HG03135 (cell line): ENCODE data around the gene BMP6.

Experiments
- ATAC-seq: cut with Tn5 transposase; IDR thresholded peaks from one replicate; pipeline ENCODE4 v1.9.1; 2021; ENCODE audit warnings: mild to moderate bottlenecking, moderate library complexity; ENCODE audit not compliant: unreplicated experiment

BMP6 gene

GRCh38 chr6:7821426-7821825, 95.5 kb downstream of the BMP6 start:
- no peak for ATAC-seq

- no peak for ATAC-seq
Measured at GRCh38 chr6:7823552-7823951, 97.7 kb downstream of the BMP6 start.

- no peak for ATAC-seq
Measured at GRCh38 chr6:7825986-7826385, 100.1 kb downstream of the BMP6 start.

- ATAC-seq = no peak
Measured at GRCh38 chr6:7827142-7827541, 101.2 kb downstream of the BMP6 start.

GRCh38 chr6:7828124-7828523, 102.2 kb downstream of the BMP6 start:
- ATAC-seq = no peak

GRCh38 chr6:7832904-7833750, 107.2 kb downstream of the BMP6 start:
- ATAC-seq = no peak

GRCh38 chr6:7833751-7834070, 107.8 kb downstream of the BMP6 start:
- ATAC-seq = no peak

- no peak for ATAC-seq
Measured at GRCh38 chr6:7836371-7837026, 110.6 kb downstream of the BMP6 start.

GRCh38 chr6:7841781-7842468, 116.0 kb downstream of the BMP6 start:
- no peak for ATAC-seq

GRCh38 chr6:7846966-7847818, 121.3 kb downstream of the BMP6 start:
- ATAC-seq = no peak

- ATAC-seq = no peak
Measured at GRCh38 chr6:7848229-7848628, 122.3 kb downstream of the BMP6 start.

- ATAC-seq = no peak
Measured at GRCh38 chr6:7851780-7852179, 125.9 kb downstream of the BMP6 start.

- ATAC-seq = no peak
Measured at GRCh38 chr6:7859591-7859990, 133.7 kb downstream of the BMP6 start.

- no peak for ATAC-seq
Measured at GRCh38 chr6:7865781-7866180, 139.9 kb downstream of the BMP6 start.

- ATAC-seq = no peak
Measured at GRCh38 chr6:7866526-7866925, 140.6 kb downstream of the BMP6 start.

GRCh38 chr6:7868926-7869325, 143.0 kb downstream of the BMP6 start:
- no peak for ATAC-seq

- ATAC-seq = no peak
Measured at GRCh38 chr6:7878401-7878964, 152.6 kb downstream of the BMP6 start.

GRCh38 chr6:7879043-7879442, 153.1 kb downstream of the BMP6 start:
- ATAC-seq = no peak

GRCh38 chr6:7879579-7879978, 153.7 kb downstream of the BMP6 start:
- ATAC-seq = no peak

GRCh38 chr6:7879980-7880717, 154.2 kb downstream of the BMP6 start:
- no peak for ATAC-seq
